ENCODE measurements around the gene TCF19.

Gene TCF19

GRCh38 chr6:31203345-31203979 lies 45.1 kb downstream of the TCF19 start:
- Histone ChIP-seq H3K4me1 (ENCODE audit: low read length) (peaks cover 45% of the 10 kb centered on the region), H3K27me3 (ENCODE audit: low read depth, low read length) (no peaks in the 10 kb centered on the region), H3K9me3 (ENCODE audit: insufficient read depth, low read length) (peaks cover 10% of the 10 kb centered on the region; the same call in 1 of the 2 replicates), H3K4me3 (ENCODE audit: low read length) (peak overlapping the region; percentile 70), H4K20me1 (ENCODE audit: insufficient read depth, low read length) (no peaks in the 10 kb centered on the region), H3K36me3 (replicated peaks; ENCODE audit: low read depth, low read length) (peaks cover 21% of the 10 kb centered on the region), H3K27ac (ENCODE audit: low read length) (peak overlapping the region; percentile 100), H2AFZ (ENCODE audit: low read depth, low read length) (no peak overlapping the region), H3K9ac (ENCODE audit: low read length) (peak overlapping the region; percentile 87), H3K79me2 (ENCODE audit: low read length) (peaks cover 34% of the 10 kb centered on the region), H3K4me2 (ENCODE audit: low read length) (peak overlapping the region; percentile 90)
- no peak for TF ChIP-seq EZH2phosphoT487 (IDR thresholded peaks at IDR 0.05; ENCODE audit: low read depth)
- TF ChIP-seq CTCF (IDR thresholded peaks at IDR 0.05; ENCODE audit: low read depth, low read length): no peak

- Histone ChIP-seq H3K27ac (ENCODE audit: low read length) (peak overlapping the region; percentile 100), H3K79me2 (ENCODE audit: low read length) (peaks cover 21% of the 10 kb centered on the region), H4K20me1 (ENCODE audit: insufficient read depth, low read length) (no peaks in the 10 kb centered on the region), H3K27me3 (ENCODE audit: low read depth, low read length) (no peaks in the 10 kb centered on the region), H3K9me3 (ENCODE audit: insufficient read depth, low read length) (peaks cover 6% of the 10 kb centered on the region; the same call in 1 of the 2 replicates), H2AFZ (ENCODE audit: low read depth, low read length) (no peak overlapping the region), H3K9ac (ENCODE audit: low read length) (peak overlapping the region; percentile 87), H3K4me3 (ENCODE audit: low read length) (peak overlapping the region; percentile 70), H3K4me1 (ENCODE audit: low read length) (peaks cover 40% of the 10 kb centered on the region), H3K4me2 (ENCODE audit: low read length) (peak overlapping the region; percentile 90), H3K36me3 (replicated peaks; ENCODE audit: low read depth, low read length) (peaks cover 15% of the 10 kb centered on the region)
- TF ChIP-seq EZH2phosphoT487 (IDR thresholded peaks at IDR 0.05; ENCODE audit: low read depth): no peak
- no peak for TF ChIP-seq CTCF (IDR thresholded peaks at IDR 0.05; ENCODE audit: low read depth, low read length)
Measured at GRCh38 chr6:31204751-31205145, 46.4 kb downstream of the TCF19 start.

GRCh38 chr6:31205638-31206037 lies 47.2 kb downstream of the TCF19 start:
- H3K4me3 ChIP-seq (ENCODE audit: low read length): no peak overlapping the region
- H4K20me1 ChIP-seq (ENCODE audit: insufficient read depth, low read length): no peaks in the 10 kb centered on the region
- peaks cover 6% of the 10 kb centered on the region for H3K36me3 ChIP-seq (replicated peaks; ENCODE audit: low read depth, low read length)
- peaks cover 12% of the 10 kb centered on the region for H3K79me2 ChIP-seq (ENCODE audit: low read length)
- peaks cover 40% of the 10 kb centered on the region for H3K4me1 ChIP-seq (ENCODE audit: low read length)
- no peak overlapping the region for H2AFZ ChIP-seq (ENCODE audit: low read depth, low read length)
- H3K9ac ChIP-seq (ENCODE audit: low read length): no peak overlapping the region
- TF ChIP-seq EZH2phosphoT487 (IDR thresholded peaks at IDR 0.05; ENCODE audit: low read depth) (no peak), CTCF (IDR thresholded peaks at IDR 0.05; ENCODE audit: low read depth, low read length) (no peak)
- no peaks in the 10 kb centered on the region for H3K27me3 ChIP-seq (ENCODE audit: low read depth, low read length)
- H3K27ac ChIP-seq (ENCODE audit: low read length): no peak overlapping the region
- H3K4me2 ChIP-seq (ENCODE audit: low read length): no peak overlapping the region
- no peaks in the 10 kb centered on the region for H3K9me3 ChIP-seq (ENCODE audit: insufficient read depth, low read length)

- Histone ChIP-seq H3K9me3 (ENCODE audit: insufficient read depth, low read length) (no peaks in the 10 kb centered on the region), H3K36me3 (replicated peaks; ENCODE audit: low read depth, low read length) (no peaks in the 10 kb centered on the region), H3K4me3 (ENCODE audit: low read length) (no peak overlapping the region), H3K4me2 (ENCODE audit: low read length) (no peak overlapping the region), H3K9ac (ENCODE audit: low read length) (no peak overlapping the region), H3K4me1 (ENCODE audit: low read length) (peaks cover 15% of the 10 kb centered on the region), H2AFZ (ENCODE audit: low read depth, low read length) (no peak overlapping the region), H3K27me3 (ENCODE audit: low read depth, low read length) (no peaks in the 10 kb centered on the region), H4K20me1 (ENCODE audit: insufficient read depth, low read length) (no peaks in the 10 kb centered on the region), H3K79me2 (ENCODE audit: low read length) (no peaks in the 10 kb centered on the region), H3K27ac (ENCODE audit: low read length) (no peak overlapping the region)
- no peak for TF ChIP-seq CTCF (IDR thresholded peaks at IDR 0.05; ENCODE audit: low read depth, low read length)
- no peak for TF ChIP-seq EZH2phosphoT487 (IDR thresholded peaks at IDR 0.05; ENCODE audit: low read depth)
Measured at GRCh38 chr6:31208506-31208905, 50.1 kb downstream of the TCF19 start.

Data from OCI-LY3 (cell line).